SK-N-SH (cell line): ENCODE data around the gene PEX16. TPM values are rescaled to one million over a fixed set of nuclear protein-coding genes. Genes with fewer than 3 reads are reported as not detected.

ENCODE experiments used
- CTCF ChIA-PET: fragments of 300-600, 350-600 bp; formaldehyde crosslinking; extraction: SDS; loops from one replicate; lab custom pipeline; 2021; lab: Yijun Ruan, JAX
- POLR2A ChIA-PET: fragments of 350-600 bp; sonication (Branson Sonifier 250); formaldehyde crosslinking; extraction: SDS; loops from one replicate; lab custom pipeline; 2020; ENCODE audit warnings: antibody characterized with exemption, inconsistent platforms; lab: Yijun Ruan, JAX
- DNase-seq: peaks from one replicate; pipeline ENCODE4 v3.0.0; 2012
- H2AFZ ChIP-seq: fragments of 200-600 bp; sonication (generic); 2 replicates; pipeline ENCODE4 v1.8.1; 2016; ENCODE audit warnings: antibody characterized with exemption, mild to moderate bottlenecking, low read depth
- H3F3A ChIP-seq: fragments of 200-600 bp; sonication (generic); replicated peaks from 2 replicates; pipeline ENCODE3; 2016; ENCODE audit warnings: antibody characterized with exemption, mild to moderate bottlenecking; ENCODE audit not compliant: insufficient read depth
- H3K27ac ChIP-seq, 2 experiments: fragments of 200-500 bp in 1 of 2; fragments of 200-600 bp in 1 of 2; sonication (Bioruptor generic) in 1 of 2; sonication (generic), shearing (Covaris generic) in 1 of 2; 2 replicates each; pipeline versions ENCODE4 v1.5.1 to v1.6.1; 2014 to 2016; ENCODE audit warnings: low read depth in 2 of 2, inconsistent platforms in 1 of 2, low read length in 1 of 2, mild to moderate bottlenecking in 1 of 2, mixed read lengths in 1 of 2
- H3K27me3 ChIP-seq: fragments of 200-600 bp; sonication (generic), shearing (Covaris generic); 2 replicates; pipeline ENCODE4 v1.6.1; 2016; ENCODE audit warnings: mixed run types; ENCODE audit not compliant: insufficient read depth
- H3K36me3 ChIP-seq, 2 experiments: fragments of 200-500 bp in 1 of 2; fragments of 200-600 bp in 1 of 2; sonication (Bioruptor generic) in 1 of 2; sonication (generic) in 1 of 2; replicated peaks in 1 of 2; 2 replicates each; pipeline versions ENCODE3 to v1.5.1; 2014 to 2016; ENCODE audit warnings: low read length in 1 of 2, mild to moderate bottlenecking in 1 of 2; ENCODE audit not compliant: insufficient read depth in 2 of 2, control insufficient read depth in 1 of 2
- H3K4me1 ChIP-seq, 2 experiments: fragments of 200-500 bp in 1 of 2; fragments of 200-600 bp in 1 of 2; sonication (Bioruptor generic) in 1 of 2; sonication (generic), shearing (Covaris generic) in 1 of 2; 2 replicates each; pipeline versions ENCODE4 v1.5.1 to v1.6.1; 2014 to 2016; ENCODE audit warnings: low read depth in 1 of 2, low read length in 1 of 2, mixed run types in 1 of 2; ENCODE audit not compliant: insufficient read depth in 2 of 2, control insufficient read depth in 1 of 2
- H3K4me2 ChIP-seq: fragments of 200-600 bp; sonication (generic), shearing (Covaris generic); 2 replicates; pipeline ENCODE4 v1.6.1; 2017; ENCODE audit warnings: mixed run types
- H3K4me3 ChIP-seq, 2 experiments: fragments of 200-500 bp in 1 of 2; fragments of 200-600 bp in 1 of 2; sonication (Bioruptor generic) in 1 of 2; sonication (generic), shearing (Covaris generic) in 1 of 2; 2 replicates each; pipeline versions ENCODE4 v1.5.1 to v1.8.1; 2014 to 2016; ENCODE audit warnings: low read depth in 2 of 2, inconsistent platforms in 1 of 2, low read length in 1 of 2, mild to moderate bottlenecking in 1 of 2, mixed read lengths in 1 of 2, moderate library complexity in 1 of 2
- H3K79me2 ChIP-seq: fragments of 200-600 bp; sonication (generic); 2 replicates; pipeline ENCODE4 v1.8.1; 2017; ENCODE audit warnings: mild to moderate bottlenecking; ENCODE audit not compliant: insufficient read depth
- H3K9ac ChIP-seq: fragments of 200-600 bp; sonication (generic); 2 replicates; pipeline ENCODE4 v1.6.1; 2017; ENCODE audit warnings: mixed run types
- H3K9me2 ChIP-seq: fragments of 200-600 bp; sonication (generic); 2 replicates; pipeline ENCODE4 v1.6.1; 2017; ENCODE audit warnings: mixed run types
- H3K9me3 ChIP-seq: fragments of 200-600 bp; sonication (generic); 2 replicates; pipeline ENCODE4 v1.6.1; 2017; ENCODE audit warnings: mixed run types, mild to moderate bottlenecking, moderate library complexity
- H4K20me1 ChIP-seq: fragments of 200-600 bp; sonication (generic); 2 replicates; pipeline ENCODE4 v1.6.1; 2017; ENCODE audit warnings: mild to moderate bottlenecking, mixed run types; ENCODE audit not compliant: insufficient read depth
- CHD2 ChIP-seq: fragments of 150-350 bp; IDR thresholded peaks from 2 replicates; pipeline ENCODE4 v1.6.1; 2018; ENCODE audit warnings: low read length; ENCODE audit not compliant: partially characterized antibody
- ELF1 ChIP-seq: IDR thresholded peaks from 2 replicates; pipeline ENCODE4 v1.4.0; 2012
- EP300 ChIP-seq, 2 experiments: IDR thresholded peaks; 2 replicates each; pipeline versions ENCODE4 v1.4.0 to v1.6.1; 2012; ENCODE audit warnings: borderline replicate concordance in 1 of 2, low read depth in 1 of 2, low read length in 1 of 2
- EZH2phosphoT487 ChIP-seq: fragments of 200-600 bp; sonication (generic); IDR thresholded peaks from 2 replicates; pipeline ENCODE4 v1.6.1; 2017; ENCODE audit warnings: low read depth, mixed run types, mild to moderate bottlenecking, antibody characterized with exemption, moderate library complexity, borderline replicate concordance
- FOSL2 ChIP-seq: IDR thresholded peaks from 2 replicates; pipeline ENCODE4 v1.4.0; 2012; ENCODE audit warnings: low read depth, mild to moderate bottlenecking, moderate library complexity, borderline replicate concordance
- FOXM1 ChIP-seq: IDR thresholded peaks from 2 replicates; pipeline ENCODE4 v1.4.0; 2012; ENCODE audit warnings: low read depth, mild to moderate bottlenecking
- MEF2A ChIP-seq: IDR thresholded peaks from 2 replicates; pipeline ENCODE4 v1.4.0; 2012; ENCODE audit warnings: low read depth, borderline replicate concordance
- MXI1 ChIP-seq: IDR thresholded peaks from 2 replicates; pipeline ENCODE4 v1.6.1; 2012; ENCODE audit warnings: mild to moderate bottlenecking, low read depth, low read length, improper control_type of control experiment
- NFIC ChIP-seq: IDR thresholded peaks from 2 replicates; pipeline ENCODE4 v1.4.0; 2012; ENCODE audit warnings: borderline replicate concordance
- NRF1 ChIP-seq: IDR thresholded peaks from 2 replicates; pipeline ENCODE4 v1.6.1; 2012; ENCODE audit warnings: low read depth, mild to moderate bottlenecking, low read length
- POLR2AphosphoS5 ChIP-seq: IDR thresholded peaks from 2 replicates; pipeline ENCODE4 v1.6.1; 2012; ENCODE audit warnings: low read depth, low read length
- RCOR1 ChIP-seq: fragments of 150-350 bp; IDR thresholded peaks from 2 replicates; pipeline ENCODE4 v1.6.1; 2017; ENCODE audit warnings: antibody characterized with exemption, low read length
- SMC3 ChIP-seq: IDR thresholded peaks from 2 replicates; pipeline ENCODE4 v1.6.1; 2012; ENCODE audit warnings: low read depth, low read length, improper control_type of control experiment
- TAF1 ChIP-seq: IDR thresholded peaks from 2 replicates; pipeline ENCODE4 v1.6.1; 2012; ENCODE audit warnings: low read depth, mild to moderate bottlenecking, low read length, moderate library complexity, borderline replicate concordance
- TEAD4 ChIP-seq: IDR thresholded peaks from 2 replicates; pipeline ENCODE4 v1.4.0; 2012; ENCODE audit warnings: mild to moderate bottlenecking, borderline replicate concordance; ENCODE audit not compliant: insufficient read depth
- YY1 ChIP-seq: IDR thresholded peaks from 2 replicates; pipeline ENCODE4 v1.4.0; 2012; ENCODE audit warnings: low read depth, mild to moderate bottlenecking
- WGBS: methylation state at CpG from one replicate; pipeline ENCODE4 v1.1.6; 2017; ENCODE audit warnings: low lambda C conversion rate; 5-methylcytosine and 5-hydroxymethylcytosine counted together
- polyA plus RNA-seq, 3 experiments: library from polyadenylated mRNA; depleted of rRNA; stranded (reverse); fragments of >200 nt; gene quantifications; 2 replicates each; pipeline ENCODE4 v1.2.3, GENCODE V29; 2012
- TF ChIP-seq, protein P1 (sequence below): IDR thresholded peaks from 2 replicates; pipeline ENCODE4; 2012
- TF ChIP-seq, protein P2 (sequence below): fragments of 150-350 bp; IDR thresholded peaks from 2 replicates; pipeline ENCODE4 v1.6.1; 2017; ENCODE audit warnings: antibody characterized with exemption, low read length, low read depth, borderline replicate concordance
- TF ChIP-seq, protein P3 (sequence below): IDR thresholded peaks from 2 replicates; pipeline ENCODE4 v1.6.1; 2012; ENCODE audit warnings: mild to moderate bottlenecking, low read depth, low read length, moderate library complexity
- TF ChIP-seq, protein P4 (sequence below): IDR thresholded peaks from 2 replicates; pipeline ENCODE4 v1.4.0; 2012; ENCODE audit warnings: low read depth
- TF ChIP-seq, protein P5 (sequence below): IDR thresholded peaks from 2 replicates; pipeline ENCODE4 v1.4.0; 2012; ENCODE audit warnings: low read depth, borderline replicate concordance
- TF ChIP-seq, protein P6 (sequence below): fragments of 150-350 bp; IDR thresholded peaks from 2 replicates; pipeline ENCODE4 v1.6.1; 2016; ENCODE audit warnings: mild to moderate bottlenecking, low read depth, low read length

The PEX16 gene
- polyA plus RNA-seq, 1 of the 3 experiments (the other 2 are of a cell fraction) = 46.4 TPM

DNA sequence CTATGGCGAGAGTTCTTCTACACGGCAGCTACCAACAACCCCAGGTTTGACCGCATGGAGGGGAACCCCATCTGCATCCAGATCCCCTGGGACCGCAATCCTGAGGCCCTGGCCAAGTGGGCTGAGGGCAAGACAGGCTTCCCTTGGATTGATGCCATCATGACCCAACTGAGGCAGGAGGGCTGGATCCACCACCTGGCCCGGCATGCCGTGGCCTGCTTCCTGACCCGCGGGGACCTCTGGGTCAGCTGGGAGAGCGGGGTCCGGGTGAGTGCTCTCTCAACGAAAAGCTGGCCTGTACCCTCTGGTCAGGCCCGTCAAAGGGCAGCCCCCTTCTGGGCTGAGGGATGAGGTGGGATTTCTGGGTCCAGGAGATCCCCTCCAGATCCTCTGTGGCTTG lies 48.1 kb downstream of the PEX16 start:
- Histone ChIP-seq H3K4me2 (no peak overlapping the region), H3K36me3 (peaks cover 8 to 42% of the 10 kb centered on the region in 2 experiments), H4K20me1 (no peaks in the 10 kb centered on the region), H3F3A (peaks cover 23% of the 10 kb centered on the region), H3K4me1 (peaks cover 9 to 17% of the 10 kb centered on the region in 2 experiments; a peak in 3 of 4 replicates), H3K27ac (no peak overlapping the region), H3K27me3 (no peaks in the 10 kb centered on the region), H3K79me2 (no peaks in the 10 kb centered on the region), H2AFZ (no peak overlapping the region), H3K9me3 (no peaks in the 10 kb centered on the region), H3K9me2 (no peaks in the 10 kb centered on the region), H3K9ac (no peak overlapping the region), H3K4me3 (no peak overlapping the region)
- POLR2A ChIA-PET = no interaction called here
- CTCF ChIA-PET = interaction anchor here (6.2 kb wide), 1 partner anchor 9 kb away, joined by 118 read pairs; no protein-coding TSS in a partner anchor
- TF ChIP-seq, protein P1, sequence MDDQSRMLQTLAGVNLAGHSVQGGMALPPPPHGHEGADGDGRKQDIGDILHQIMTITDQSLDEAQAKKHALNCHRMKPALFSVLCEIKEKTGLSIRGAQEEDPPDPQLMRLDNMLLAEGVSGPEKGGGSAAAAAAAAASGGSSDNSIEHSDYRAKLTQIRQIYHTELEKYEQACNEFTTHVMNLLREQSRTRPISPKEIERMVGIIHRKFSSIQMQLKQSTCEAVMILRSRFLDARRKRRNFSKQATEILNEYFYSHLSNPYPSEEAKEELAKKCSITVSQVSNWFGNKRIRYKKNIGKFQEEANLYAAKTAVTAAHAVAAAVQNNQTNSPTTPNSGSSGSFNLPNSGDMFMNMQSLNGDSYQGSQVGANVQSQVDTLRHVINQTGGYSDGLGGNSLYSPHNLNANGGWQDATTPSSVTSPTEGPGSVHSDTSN = no peak
- TF ChIP-seq ELF1 (no peak), NRF1 (no peak), POLR2AphosphoS5 (no peak), EZH2phosphoT487 (no peak), YY1 (no peak), MEF2A (no peak), FOSL2 (no peak), NFIC (no peak), EP300 (IDR thresholded peaks at IDR 0.05; ENCODE audit: borderline replicate concordance in 1 of 2, low read depth in 1 of 2, low read length in 1 of 2) (no peak)
- TF ChIP-seq, protein P2, sequence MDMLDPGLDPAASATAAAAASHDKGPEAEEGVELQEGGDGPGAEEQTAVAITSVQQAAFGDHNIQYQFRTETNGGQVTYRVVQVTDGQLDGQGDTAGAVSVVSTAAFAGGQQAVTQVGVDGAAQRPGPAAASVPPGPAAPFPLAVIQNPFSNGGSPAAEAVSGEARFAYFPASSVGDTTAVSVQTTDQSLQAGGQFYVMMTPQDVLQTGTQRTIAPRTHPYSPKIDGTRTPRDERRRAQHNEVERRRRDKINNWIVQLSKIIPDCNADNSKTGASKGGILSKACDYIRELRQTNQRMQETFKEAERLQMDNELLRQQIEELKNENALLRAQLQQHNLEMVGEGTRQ = no peak
- TF ChIP-seq, protein P3, sequence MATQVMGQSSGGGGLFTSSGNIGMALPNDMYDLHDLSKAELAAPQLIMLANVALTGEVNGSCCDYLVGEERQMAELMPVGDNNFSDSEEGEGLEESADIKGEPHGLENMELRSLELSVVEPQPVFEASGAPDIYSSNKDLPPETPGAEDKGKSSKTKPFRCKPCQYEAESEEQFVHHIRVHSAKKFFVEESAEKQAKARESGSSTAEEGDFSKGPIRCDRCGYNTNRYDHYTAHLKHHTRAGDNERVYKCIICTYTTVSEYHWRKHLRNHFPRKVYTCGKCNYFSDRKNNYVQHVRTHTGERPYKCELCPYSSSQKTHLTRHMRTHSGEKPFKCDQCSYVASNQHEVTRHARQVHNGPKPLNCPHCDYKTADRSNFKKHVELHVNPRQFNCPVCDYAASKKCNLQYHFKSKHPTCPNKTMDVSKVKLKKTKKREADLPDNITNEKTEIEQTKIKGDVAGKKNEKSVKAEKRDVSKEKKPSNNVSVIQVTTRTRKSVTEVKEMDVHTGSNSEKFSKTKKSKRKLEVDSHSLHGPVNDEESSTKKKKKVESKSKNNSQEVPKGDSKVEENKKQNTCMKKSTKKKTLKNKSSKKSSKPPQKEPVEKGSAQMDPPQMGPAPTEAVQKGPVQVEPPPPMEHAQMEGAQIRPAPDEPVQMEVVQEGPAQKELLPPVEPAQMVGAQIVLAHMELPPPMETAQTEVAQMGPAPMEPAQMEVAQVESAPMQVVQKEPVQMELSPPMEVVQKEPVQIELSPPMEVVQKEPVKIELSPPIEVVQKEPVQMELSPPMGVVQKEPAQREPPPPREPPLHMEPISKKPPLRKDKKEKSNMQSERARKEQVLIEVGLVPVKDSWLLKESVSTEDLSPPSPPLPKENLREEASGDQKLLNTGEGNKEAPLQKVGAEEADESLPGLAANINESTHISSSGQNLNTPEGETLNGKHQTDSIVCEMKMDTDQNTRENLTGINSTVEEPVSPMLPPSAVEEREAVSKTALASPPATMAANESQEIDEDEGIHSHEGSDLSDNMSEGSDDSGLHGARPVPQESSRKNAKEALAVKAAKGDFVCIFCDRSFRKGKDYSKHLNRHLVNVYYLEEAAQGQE = no peak
- no peak for DNase-seq
- WGBS = 63% methylated on average over 3 of the region's 12 CpGs

DNA sequence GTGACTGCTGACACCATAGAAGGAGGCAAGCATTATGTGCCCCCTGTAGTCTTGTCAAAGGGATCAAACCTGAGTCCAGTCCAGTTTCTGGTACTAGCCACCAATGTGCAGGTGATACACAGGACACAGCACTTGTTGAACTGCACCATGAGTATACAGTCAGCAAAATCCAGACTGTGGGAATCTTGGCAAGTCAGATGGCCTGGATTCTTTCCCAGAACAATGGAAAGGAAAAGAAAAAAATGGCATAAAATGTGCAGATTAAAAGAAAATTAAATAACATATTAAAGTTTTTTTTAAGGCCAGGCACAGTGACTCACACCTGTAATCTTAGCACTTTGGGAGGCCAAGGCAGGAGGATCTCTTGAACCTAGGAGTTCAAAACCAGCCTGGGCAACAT lies 53.6 kb downstream of the PEX16 start:
- CTCF ChIA-PET = interaction anchor here (1.2 to 8.1 kb wide), 4 partner anchors 9 to 444 kb away, joined by 3 to 118 read pairs (median 12); no protein-coding TSS in a partner anchor
- TF ChIP-seq TAF1 = no peak
- no peak for TF ChIP-seq MXI1
- TF ChIP-seq SMC3 = no peak
- TF ChIP-seq, protein P4, sequence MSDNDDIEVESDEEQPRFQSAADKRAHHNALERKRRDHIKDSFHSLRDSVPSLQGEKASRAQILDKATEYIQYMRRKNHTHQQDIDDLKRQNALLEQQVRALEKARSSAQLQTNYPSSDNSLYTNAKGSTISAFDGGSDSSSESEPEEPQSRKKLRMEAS = no peak
- TF ChIP-seq RCOR1 = no peak
- TF ChIP-seq TEAD4 = no peak
- no peak for TF ChIP-seq CHD2
- TF ChIP-seq, protein P5, sequence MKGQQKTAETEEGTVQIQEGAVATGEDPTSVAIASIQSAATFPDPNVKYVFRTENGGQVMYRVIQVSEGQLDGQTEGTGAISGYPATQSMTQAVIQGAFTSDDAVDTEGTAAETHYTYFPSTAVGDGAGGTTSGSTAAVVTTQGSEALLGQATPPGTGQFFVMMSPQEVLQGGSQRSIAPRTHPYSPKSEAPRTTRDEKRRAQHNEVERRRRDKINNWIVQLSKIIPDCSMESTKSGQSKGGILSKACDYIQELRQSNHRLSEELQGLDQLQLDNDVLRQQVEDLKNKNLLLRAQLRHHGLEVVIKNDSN = no peak
- TF ChIP-seq, protein P6, sequence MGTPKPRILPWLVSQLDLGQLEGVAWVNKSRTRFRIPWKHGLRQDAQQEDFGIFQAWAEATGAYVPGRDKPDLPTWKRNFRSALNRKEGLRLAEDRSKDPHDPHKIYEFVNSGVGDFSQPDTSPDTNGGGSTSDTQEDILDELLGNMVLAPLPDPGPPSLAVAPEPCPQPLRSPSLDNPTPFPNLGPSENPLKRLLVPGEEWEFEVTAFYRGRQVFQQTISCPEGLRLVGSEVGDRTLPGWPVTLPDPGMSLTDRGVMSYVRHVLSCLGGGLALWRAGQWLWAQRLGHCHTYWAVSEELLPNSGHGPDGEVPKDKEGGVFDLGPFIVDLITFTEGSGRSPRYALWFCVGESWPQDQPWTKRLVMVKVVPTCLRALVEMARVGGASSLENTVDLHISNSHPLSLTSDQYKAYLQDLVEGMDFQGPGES = no peak
- no peak for TF ChIP-seq FOXM1

More for the DNA sequence above, 53.6 kb downstream of the PEX16 start:
- Histone ChIP-seq H3K9me2 (no peaks in the 10 kb centered on the region), H2AFZ (no peak overlapping the region), H3K9me3 (no peaks in the 10 kb centered on the region), H3K4me1 (peaks cover 13 to 16% of the 10 kb centered on the region in 2 experiments), H3K27me3 (no peaks in the 10 kb centered on the region), H3K27ac (no peak overlapping the region), H3F3A (peaks cover 5% of the 10 kb centered on the region), H3K4me2 (no peak overlapping the region), H3K4me3 (no peak overlapping the region), H3K79me2 (no peaks in the 10 kb centered on the region), H4K20me1 (0 out of 2 replicates have a peak, but pooled peaks cover 4% of the 10 kb centered on the region), H3K9ac (no peak overlapping the region), H3K36me3 (peaks cover 36 to 37% of the 10 kb centered on the region in 2 experiments)
- POLR2A ChIA-PET = no interaction called here
- no peak for DNase-seq
